Osteoblast (primary cell): ENCODE data around the gene AGO4. TPM values are rescaled to one million over a fixed set of nuclear protein-coding genes. Genes with fewer than 3 reads are reported as not detected.
A peak's percentile ranks its signal among the peaks of the same experiment; 100 is the strongest.

ENCODE experiments used
- DNase-seq: peaks from one replicate; pipeline ENCODE4 v3.0.0; 2011; ENCODE audit warnings: low spot score, mixed read lengths; ENCODE audit not compliant: insufficient read length; ENCODE audit errors: missing footprints
- H2AFZ ChIP-seq: 2 replicates; pipeline ENCODE4 v1.6.0; 2011; ENCODE audit warnings: mild to moderate bottlenecking, low read length
- H3K27ac ChIP-seq: 2 replicates; pipeline ENCODE4 v1.5.1; 2011; ENCODE audit warnings: mild to moderate bottlenecking, low read depth, low read length, moderate library complexity
- H3K27me3 ChIP-seq: 2 replicates; pipeline ENCODE4 v1.6.0; 2012; ENCODE audit warnings: mild to moderate bottlenecking, control low read depth, inconsistent platforms, low read length, moderate library complexity; ENCODE audit not compliant: insufficient read depth
- H3K36me3 ChIP-seq: 2 replicates; pipeline ENCODE4 v1.5.1; 2011; ENCODE audit warnings: mild to moderate bottlenecking, low read length, control low read depth, moderate library complexity; ENCODE audit not compliant: insufficient read depth
- H3K4me1 ChIP-seq: 2 replicates; pipeline ENCODE4 v1.5.1; 2011; ENCODE audit warnings: mild to moderate bottlenecking, low read length, control low read depth, moderate library complexity; ENCODE audit not compliant: insufficient read depth
- H3K4me2 ChIP-seq: 2 replicates; pipeline ENCODE4 v1.6.0; 2011; ENCODE audit warnings: mild to moderate bottlenecking, low read length; ENCODE audit not compliant: insufficient read depth
- H3K4me3 ChIP-seq: fragments of 200-600 bp; sonication (generic); 3 replicates; pipeline ENCODE4 v1.5.1; 2012; ENCODE audit warnings: mild to moderate bottlenecking, low read length, inconsistent platforms; ENCODE audit not compliant: insufficient read depth
- H3K79me2 ChIP-seq: 2 replicates; pipeline ENCODE4 v1.6.0; 2012; ENCODE audit warnings: mild to moderate bottlenecking, low read length, control low read depth, inconsistent platforms; ENCODE audit not compliant: insufficient read depth
- H3K9me3 ChIP-seq: 2 replicates; pipeline ENCODE4 v1.5.1; 2011; ENCODE audit warnings: low read depth, low read length, control low read depth
- H4K20me1 ChIP-seq: 2 replicates; pipeline ENCODE4 v1.6.0; 2012; ENCODE audit warnings: mild to moderate bottlenecking, low read length, control low read depth; ENCODE audit not compliant: insufficient read depth
- CTCF ChIP-seq: IDR thresholded peaks from 2 replicates; pipeline ENCODE4 v1.5.1; 2011; ENCODE audit warnings: mild to moderate bottlenecking, low read depth, low read length, moderate library complexity; ENCODE audit errors: extremely low read depth
- total RNA-seq: library from RNA; depleted of rRNA; stranded (reverse); fragments of >200 nt; gene quantifications from 2 replicates; pipeline ENCODE4 v1.2.3, GENCODE V29; 2012

AGO4 gene
- total RNA-seq, 1 donor: 23.2 TPM

DNA sequence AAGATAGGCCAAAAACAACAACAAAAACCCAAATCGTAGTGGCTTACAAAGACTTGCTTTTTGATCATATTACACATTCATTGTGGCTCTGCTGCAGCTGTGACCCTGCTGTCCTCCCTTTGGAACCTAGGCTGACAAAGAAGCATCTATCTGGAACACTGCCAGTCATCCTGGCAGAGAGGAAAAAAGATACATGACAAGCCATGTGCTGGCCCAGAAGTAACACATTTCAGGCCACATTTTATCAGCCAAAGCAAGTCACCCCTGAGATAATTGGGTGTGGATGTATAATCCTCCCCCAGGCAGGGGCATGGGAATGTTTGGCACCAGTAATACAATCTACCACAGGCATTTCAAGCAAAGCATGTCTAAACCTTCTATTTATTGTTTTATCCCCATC, 38.0 kb downstream of the AGO4 start:
- no peak overlapping the region for H3K4me2 ChIP-seq
- no peak overlapping the region for H2AFZ ChIP-seq
- peaks cover 40% of the 10 kb centered on the region for H3K36me3 ChIP-seq
- H3K27ac ChIP-seq: peak overlapping the region; percentile 12
- peaks cover 4% of the 10 kb centered on the region for H3K4me1 ChIP-seq
- H3K9me3 ChIP-seq: no peaks in the 10 kb centered on the region
- no peak for DNase-seq
- H3K27me3 ChIP-seq: no peaks in the 10 kb centered on the region
- H3K4me3 ChIP-seq: no peak overlapping the region
- TF ChIP-seq CTCF: no peak
- H4K20me1 ChIP-seq: no peaks in the 10 kb centered on the region
- no peaks in the 10 kb centered on the region for H3K79me2 ChIP-seq

- Histone ChIP-seq H3K36me3 (peaks cover 34% of the 10 kb centered on the region), H3K79me2 (no peaks in the 10 kb centered on the region), H3K4me1 (peaks cover 10% of the 10 kb centered on the region), H3K9me3 (no peaks in the 10 kb centered on the region), H4K20me1 (no peaks in the 10 kb centered on the region), H3K27me3 (no peaks in the 10 kb centered on the region), H2AFZ (no peak overlapping the region), H3K27ac (no peak overlapping the region), H3K4me2 (no peak overlapping the region), H3K4me3 (no peak overlapping the region)
- DNase-seq: no peak
- no peak for TF ChIP-seq CTCF
These were observed 40.2 kb downstream of the AGO4 start for GRCh38 chr1:35847935-35848565.

DNA sequence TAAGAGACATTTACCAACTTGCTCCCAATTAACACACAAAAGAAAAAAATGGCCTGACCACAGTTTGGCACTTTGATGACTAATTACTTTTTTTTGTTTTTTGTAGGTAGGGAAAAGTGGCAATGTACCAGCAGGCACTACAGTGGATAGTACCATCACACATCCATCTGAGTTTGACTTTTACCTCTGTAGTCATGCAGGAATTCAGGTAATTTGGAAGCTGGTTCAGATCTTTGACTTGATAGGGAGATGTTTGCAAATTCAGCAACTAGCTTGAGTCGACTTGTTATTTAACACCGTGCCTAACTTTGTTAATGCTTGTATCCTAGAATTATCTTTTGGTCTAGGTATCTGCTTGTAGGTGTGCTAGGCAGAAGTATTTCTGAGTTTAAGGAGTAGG, 42.2 kb downstream of the AGO4 start:
- no peak overlapping the region for H2AFZ ChIP-seq
- no peaks in the 10 kb centered on the region for H3K79me2 ChIP-seq
- no peak overlapping the region for H3K4me3 ChIP-seq
- H3K4me2 ChIP-seq: no peak overlapping the region
- no peak for TF ChIP-seq CTCF
- peaks cover 10% of the 10 kb centered on the region for H3K4me1 ChIP-seq
- peaks cover 39% of the 10 kb centered on the region for H3K36me3 ChIP-seq
- H3K27ac ChIP-seq: no peak overlapping the region
- no peak for DNase-seq
- no peaks in the 10 kb centered on the region for H3K27me3 ChIP-seq
- H3K9me3 ChIP-seq: no peaks in the 10 kb centered on the region
- no peaks in the 10 kb centered on the region for H4K20me1 ChIP-seq

- no peak overlapping the region for H3K27ac ChIP-seq
- DNase-seq: no peak
These were observed 42.9 kb downstream of the AGO4 start for GRCh38 chr1:35850716-35851115.

More at GRCh38 chr1:35850716-35851115, 42.9 kb downstream of the AGO4 start:
- Histone ChIP-seq H4K20me1 (no peaks in the 10 kb centered on the region), H3K4me1 (peaks cover 7% of the 10 kb centered on the region), H3K4me3 (no peak overlapping the region), H3K4me2 (no peak overlapping the region), H3K36me3 (peaks cover 41% of the 10 kb centered on the region), H3K27me3 (no peaks in the 10 kb centered on the region), H2AFZ (no peak overlapping the region), H3K79me2 (no peaks in the 10 kb centered on the region), H3K9me3 (no peaks in the 10 kb centered on the region)
- TF ChIP-seq CTCF: no peak
